SIG-M5 (cell line): ENCODE results near the gene CST5.
"Not testable (repeated sequence)": the region's sequence is repeated elsewhere in the genome, so short reads cannot be mapped to it uniquely, and the experiment has no call there.

ENCODE experiments used
- DNase-seq: peaks from one replicate; lab custom pipeline; 2025; lab: John Stamatoyannopoulos, UW

CST5 gene

GRCh38 chr20:23889775-23890187 lies 10.2 kb upstream of the CST5 start:
- DNase-seq = no peak

GRCh38 chr20:23887856-23888255 lies 8.3 kb upstream of the CST5 start:
- no peak for DNase-seq

- no peak for DNase-seq
These were observed 5.2 kb upstream of the CST5 start for GRCh38 chr20:23884771-23885162.

GRCh38 chr20:23884136-23884770 lies 4.7 kb upstream of the CST5 start:
- no peak for DNase-seq

GRCh38 chr20:23881371-23881770 lies 1.8 kb upstream of the CST5 start:
- DNase-seq = no peak

- no peak for DNase-seq
These were observed 869 bp upstream of the CST5 start for GRCh38 chr20:23880417-23880816.

GRCh38 chr20:23879811-23880374 lies 345 bp upstream of the CST5 start:
- no peak for DNase-seq

GRCh38 chr20:23878787-23879186 lies 761 bp downstream of the CST5 start:
- DNase-seq = no peak

GRCh38 chr20:23878016-23878542 lies 1.5 kb downstream of the CST5 start:
- not testable (repeated sequence) for DNase-seq

- no peak for DNase-seq
These were observed 2.0 kb downstream of the CST5 start for GRCh38 chr20:23877524-23877923.

GRCh38 chr20:23875606-23876237 lies 3.8 kb downstream of the CST5 start:
- no peak for DNase-seq

GRCh38 chr20:23874747-23875146 lies 4.8 kb downstream of the CST5 start:
- no peak for DNase-seq

- DNase-seq = no peak
These were observed 6.1 kb downstream of the CST5 start for GRCh38 chr20:23873370-23874015.

- no peak for DNase-seq
These were observed 7.5 kb downstream of the CST5 start for GRCh38 chr20:23872065-23872464.

GRCh38 chr20:23870461-23870860 lies 9.1 kb downstream of the CST5 start:
- DNase-seq = no peak

GRCh38 chr20:23869520-23869919 lies 10.0 kb downstream of the CST5 start:
- DNase-seq = no peak

GRCh38 chr20:23868321-23868720 lies 11.2 kb downstream of the CST5 start:
- no peak for DNase-seq

- no peak for DNase-seq
These were observed 12.3 kb downstream of the CST5 start for GRCh38 chr20:23867152-23867776.

GRCh38 chr20:23860771-23861170 lies 18.8 kb downstream of the CST5 start:
- DNase-seq = not testable (repeated sequence)

- no peak for DNase-seq
These were observed 21.5 kb downstream of the CST5 start for GRCh38 chr20:23857962-23858595.

- DNase-seq = no peak
These were observed 22.8 kb downstream of the CST5 start for GRCh38 chr20:23856736-23857135.

- no peak for DNase-seq
These were observed 23.3 kb downstream of the CST5 start for GRCh38 chr20:23856226-23856625.
